ENCODE results near the gene PCBP3.
A peak's percentile ranks its signal among the peaks of the same experiment; 100 is the strongest.

Gene PCBP3

DNA sequence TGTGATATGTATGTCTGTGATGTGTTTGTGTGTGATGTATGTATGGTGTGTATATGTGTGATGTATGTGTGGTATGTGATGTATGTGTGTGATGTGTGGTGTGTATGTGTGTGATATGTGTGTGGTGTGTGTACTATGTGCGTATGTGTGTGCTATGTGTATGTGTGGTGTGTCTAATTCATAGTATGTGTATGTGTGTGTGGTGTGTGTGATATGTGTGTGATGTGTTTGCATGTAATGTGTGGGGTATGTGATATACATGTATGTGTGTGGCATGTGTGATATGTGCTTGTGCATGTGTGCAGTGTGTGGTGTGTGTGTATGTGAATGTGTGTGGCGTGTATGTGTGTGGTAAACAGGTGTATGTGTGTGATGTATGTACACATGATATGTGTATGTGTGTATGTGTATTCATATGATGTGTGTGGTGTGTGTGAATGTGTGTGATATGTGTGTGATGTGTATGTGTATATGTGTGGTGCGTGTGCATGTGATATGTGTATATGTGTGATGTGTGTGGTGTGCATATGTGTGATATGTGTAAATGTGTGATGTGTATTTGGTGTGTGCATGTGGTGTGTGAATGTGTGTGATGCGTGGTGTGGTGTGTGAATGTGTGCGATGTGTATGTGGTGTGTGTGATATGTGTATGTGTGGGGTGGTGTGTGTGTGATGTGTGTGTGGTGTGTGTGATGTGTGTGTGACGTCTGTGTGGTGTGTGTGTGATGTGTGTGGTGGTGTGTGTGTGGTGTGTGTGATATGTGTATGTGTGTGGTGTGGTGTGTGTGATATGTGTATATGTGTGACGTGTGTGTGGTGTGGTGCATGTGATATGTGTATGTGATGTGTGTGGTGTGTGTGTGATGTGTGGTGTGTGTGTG lies 8.0 kb upstream of the PCBP3 start:
- no peak for TF ChIP-seq ZNF274 (IDR thresholded peaks at IDR 0.05; ENCODE audit: low read depth, low read length)
- H3K4me3 ChIP-seq (ENCODE audit: low read length) = no peak overlapping the region

DNA sequence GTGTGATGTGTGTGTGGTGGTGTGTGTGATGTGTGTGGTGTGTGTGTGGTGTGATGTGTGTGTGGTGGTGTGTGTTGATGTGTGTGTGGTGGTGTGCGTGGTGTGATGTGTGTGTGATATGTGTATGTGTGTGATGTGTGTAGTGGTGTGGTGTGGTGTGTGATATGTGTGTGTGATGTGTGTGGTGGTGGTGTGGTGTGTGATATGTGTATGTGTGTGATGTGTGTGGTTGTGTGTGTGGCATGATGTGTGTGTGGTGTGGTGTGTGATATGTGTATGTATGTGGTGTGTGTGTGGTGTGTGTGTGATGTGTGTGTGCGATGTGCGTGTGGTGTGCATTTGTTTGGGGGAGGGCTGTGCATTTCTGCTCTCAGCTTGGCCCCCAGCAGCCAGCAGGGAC lies 7.1 kb upstream of the PCBP3 start:
- no peak overlapping the region for H3K4me3 ChIP-seq (ENCODE audit: low read length)
- TF ChIP-seq ZNF274 (IDR thresholded peaks at IDR 0.05; ENCODE audit: low read depth, low read length) = no peak

DNA sequence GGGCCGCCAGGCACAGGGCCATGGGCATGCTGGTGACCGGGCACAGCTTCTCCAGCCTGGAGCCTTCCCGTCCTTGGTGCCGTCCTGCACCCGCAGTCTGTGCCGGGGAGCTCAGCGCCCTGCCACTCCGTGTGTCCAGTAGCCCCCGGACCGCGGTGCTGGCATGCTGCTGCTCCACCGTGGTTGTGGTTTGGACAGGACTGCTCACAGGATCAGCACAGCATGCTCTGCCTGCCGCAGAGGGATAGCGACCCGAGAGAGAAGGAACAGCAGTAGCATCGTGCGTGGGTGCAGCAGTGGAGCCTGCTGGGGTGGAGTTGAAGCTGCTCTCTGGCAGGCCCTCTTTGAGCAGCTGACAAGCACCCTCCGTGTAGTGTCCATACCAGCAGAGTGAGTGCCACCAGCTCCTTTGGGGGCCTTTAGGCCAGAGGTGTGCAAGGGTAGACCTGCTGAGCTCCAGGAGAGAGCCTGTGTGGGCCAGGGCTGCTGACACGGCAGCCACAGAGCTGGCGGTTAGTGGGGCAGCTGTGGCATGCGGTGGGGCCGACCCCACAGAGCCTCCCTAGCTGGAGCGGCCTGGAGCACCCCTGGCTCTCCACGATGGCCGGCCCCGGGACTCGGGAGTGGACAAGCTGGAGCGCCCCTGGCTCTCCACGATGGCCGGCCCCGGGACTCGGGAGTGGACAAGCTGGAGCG lies 6.4 kb upstream of the PCBP3 start:
- no peak overlapping the region for H3K4me3 ChIP-seq (ENCODE audit: low read length)
- no peak for TF ChIP-seq ZNF274 (IDR thresholded peaks at IDR 0.05; ENCODE audit: low read depth, low read length)

DNA sequence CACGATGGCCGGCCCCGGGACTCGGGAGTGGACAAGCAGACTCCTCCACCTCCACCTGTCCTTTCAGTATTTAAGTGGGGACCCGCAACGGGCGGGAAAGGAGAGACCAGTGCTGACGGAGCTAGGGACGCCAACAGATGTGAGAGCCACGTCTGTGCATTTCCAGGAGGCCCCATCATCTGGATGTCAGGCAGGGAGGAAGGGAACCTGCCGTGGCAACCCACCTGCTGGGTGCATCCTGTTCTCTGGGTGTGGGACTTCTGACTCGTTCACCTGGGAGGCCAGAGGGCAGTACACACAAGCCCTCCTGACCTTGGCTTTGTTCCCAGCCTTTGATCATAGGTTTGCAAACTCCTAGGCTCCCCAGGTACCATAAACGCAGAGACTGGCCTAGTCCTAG lies 5.6 kb upstream of the PCBP3 start:
- TF ChIP-seq ZNF274 (IDR thresholded peaks at IDR 0.05; ENCODE audit: low read depth, low read length) = no peak

DNA sequence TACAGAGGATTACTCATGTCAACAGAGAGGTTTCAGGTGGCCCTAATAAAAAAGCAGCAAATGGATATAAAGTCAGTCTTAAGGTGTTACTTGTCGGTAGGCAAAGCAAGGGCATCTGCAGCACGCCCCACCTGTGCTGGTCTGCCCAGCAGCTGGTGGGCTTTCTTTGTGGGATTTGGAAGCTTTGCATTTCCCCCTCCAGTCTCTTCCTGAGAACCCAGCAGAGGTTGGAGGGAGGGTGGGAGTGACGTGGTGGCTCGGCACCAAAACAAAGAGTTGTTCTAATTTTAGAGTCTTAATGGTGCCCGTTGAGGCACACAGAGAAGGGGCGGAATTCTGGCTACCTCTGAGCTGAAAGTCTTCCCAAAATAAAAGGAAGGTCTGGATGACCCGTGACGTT lies 4.8 kb upstream of the PCBP3 start:
- no peak overlapping the region for H3K4me3 ChIP-seq (ENCODE audit: low read length)
- no peak for TF ChIP-seq ZNF274 (IDR thresholded peaks at IDR 0.05; ENCODE audit: low read depth, low read length)

More for the DNA sequence above, 5.6 kb upstream of the PCBP3 start:
- no peak overlapping the region for H3K4me3 ChIP-seq (ENCODE audit: low read length)

DNA sequence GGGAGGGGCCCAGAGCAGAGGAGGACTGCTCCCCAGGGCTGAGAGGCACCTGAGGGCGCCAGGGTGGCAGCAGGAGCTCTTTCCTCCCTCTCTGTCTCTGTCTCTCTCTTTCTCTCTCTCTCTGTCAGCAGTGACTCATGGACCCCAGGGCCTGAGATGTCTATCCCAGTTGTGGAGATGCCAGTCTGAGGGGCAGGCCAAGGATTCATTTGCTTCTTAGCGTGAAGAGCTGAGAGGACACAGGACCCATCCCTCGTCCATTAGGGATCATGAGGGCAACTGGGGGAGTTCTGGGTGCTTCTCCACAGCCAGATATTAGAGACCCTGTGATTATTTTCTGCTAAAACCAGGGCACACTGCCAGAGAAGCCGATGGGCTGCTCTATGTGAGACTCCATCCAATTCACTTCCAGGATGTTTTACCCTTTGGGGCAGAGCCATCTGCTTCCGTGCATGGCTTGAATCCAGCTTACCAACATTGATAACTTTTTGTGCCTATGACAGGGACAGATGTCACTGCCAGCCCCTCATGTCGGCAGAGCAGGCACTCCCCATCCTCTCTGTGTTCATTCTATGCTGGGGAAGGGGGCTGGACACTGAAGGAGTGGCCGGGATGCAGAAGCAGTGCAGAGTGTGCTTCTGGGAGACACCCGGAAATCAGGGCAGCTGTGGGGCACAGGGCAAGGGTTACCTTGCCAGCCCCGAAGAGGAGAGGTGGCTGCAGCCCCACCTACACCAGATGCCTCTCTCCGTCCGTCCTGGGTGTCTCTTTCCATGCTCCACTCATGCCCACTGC lies 4.1 kb upstream of the PCBP3 start:
- no peak for TF ChIP-seq ZNF274 (IDR thresholded peaks at IDR 0.05; ENCODE audit: low read depth, low read length)
- H3K4me3 ChIP-seq (ENCODE audit: low read length) = no peak overlapping the region

DNA sequence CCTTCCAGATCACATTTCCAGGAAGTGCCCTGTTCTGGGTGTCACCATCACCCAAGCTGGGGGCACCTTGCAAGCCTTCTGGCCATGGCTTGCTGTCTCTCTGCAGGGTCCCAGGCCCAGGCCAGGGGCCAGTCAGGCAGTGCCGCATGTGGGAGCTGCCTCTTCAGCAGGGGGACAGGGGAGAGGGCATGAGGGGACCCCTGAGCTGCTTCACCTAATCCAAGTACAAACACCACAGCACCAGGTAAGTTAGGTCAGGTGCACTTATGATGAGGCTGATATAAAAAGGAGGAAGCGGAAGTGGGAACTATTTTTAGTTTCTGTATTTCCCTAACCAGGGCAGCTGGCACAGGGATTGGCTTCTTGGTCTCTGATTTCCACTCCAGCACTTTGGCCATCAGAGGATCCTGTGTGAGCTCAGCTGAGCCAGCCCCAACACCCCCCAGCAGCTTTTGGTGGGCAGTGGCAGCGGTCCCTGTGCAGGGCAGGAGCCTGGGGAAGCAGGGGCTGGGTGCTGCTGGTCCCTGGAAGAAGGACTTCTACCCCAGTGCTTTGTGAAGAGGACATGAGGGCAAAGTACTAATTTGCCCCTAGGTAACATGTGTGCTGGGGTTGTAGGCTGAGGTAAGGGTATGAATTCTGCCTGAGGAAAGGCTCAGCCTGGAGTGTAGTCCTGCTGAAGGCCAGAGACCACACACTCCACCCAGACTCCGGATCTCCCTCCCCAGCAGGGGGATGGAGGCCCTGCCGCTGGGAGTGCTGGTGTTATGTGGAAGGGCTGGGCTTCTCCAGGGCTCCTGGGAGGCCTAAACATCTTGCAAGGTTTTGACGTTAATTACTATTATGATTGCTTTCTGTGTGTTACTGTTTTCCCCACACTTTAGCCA lies 3.3 kb upstream of the PCBP3 start:
- H3K4me3 ChIP-seq (ENCODE audit: low read length) = no peak overlapping the region
- TF ChIP-seq ZNF274 (IDR thresholded peaks at IDR 0.05; ENCODE audit: low read depth, low read length) = no peak

DNA sequence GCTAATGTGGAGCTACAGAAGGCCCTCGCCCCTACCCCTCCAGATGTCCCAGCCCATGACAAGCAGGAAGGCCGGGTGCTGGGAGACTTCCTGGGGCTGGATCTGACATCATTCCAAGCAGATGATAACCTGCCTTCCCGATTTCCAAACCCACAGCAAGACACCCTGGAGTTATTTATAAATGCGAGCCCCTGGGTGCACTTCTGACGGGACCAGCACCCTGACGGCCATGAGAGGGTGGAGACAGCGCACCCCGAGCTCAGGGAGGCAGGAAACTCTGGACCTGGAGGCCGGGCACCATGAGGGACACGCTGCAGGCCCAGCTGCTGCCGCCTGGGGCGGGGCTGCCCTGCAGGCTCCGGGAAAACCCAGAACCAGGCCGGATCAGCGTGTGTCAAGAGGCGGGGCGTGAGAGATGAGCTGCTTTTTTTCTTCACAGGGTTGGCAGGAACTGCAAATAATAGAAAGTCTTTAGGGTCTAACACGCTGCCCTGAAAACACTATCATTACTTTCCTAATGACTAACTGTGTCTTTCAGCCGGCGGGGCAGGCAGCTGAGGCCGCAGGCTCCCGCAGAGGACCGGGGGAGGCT lies 2.5 kb upstream of the PCBP3 start:
- no peak overlapping the region for H3K4me3 ChIP-seq (ENCODE audit: low read length)
- no peak for TF ChIP-seq ZNF274 (IDR thresholded peaks at IDR 0.05; ENCODE audit: low read depth, low read length)

DNA sequence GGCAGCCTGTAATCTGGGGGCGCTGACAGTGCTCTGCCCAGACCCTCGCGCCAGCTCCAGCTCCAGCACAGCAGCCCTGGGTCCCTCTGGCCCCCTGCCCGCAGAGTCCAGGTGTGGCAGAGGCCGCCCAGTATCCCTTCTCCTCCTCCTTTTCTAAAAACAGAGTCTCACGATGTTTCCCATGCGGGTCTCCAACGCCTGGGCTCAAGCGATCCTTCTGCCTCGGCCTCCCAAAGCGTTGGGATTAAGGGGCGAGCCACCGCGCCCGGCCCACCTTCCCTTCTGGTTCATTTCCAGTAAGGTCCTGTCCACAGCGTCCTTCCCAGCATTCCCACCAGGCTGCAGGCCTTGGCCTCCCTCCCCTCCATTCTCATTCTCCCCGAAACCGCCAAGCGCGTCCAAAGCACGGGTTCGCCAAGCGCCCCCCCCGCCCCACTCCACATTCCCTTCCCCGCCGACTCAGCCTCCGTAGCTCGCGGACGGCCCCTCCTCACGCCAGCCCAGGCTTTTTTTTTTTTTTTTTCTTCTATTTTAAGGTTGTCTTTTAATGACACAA lies 2.0 kb upstream of the PCBP3 start:
- no peak for TF ChIP-seq ZNF274 (IDR thresholded peaks at IDR 0.05; ENCODE audit: low read depth, low read length)
- H3K4me3 ChIP-seq (ENCODE audit: low read length) = no peak overlapping the region

DNA sequence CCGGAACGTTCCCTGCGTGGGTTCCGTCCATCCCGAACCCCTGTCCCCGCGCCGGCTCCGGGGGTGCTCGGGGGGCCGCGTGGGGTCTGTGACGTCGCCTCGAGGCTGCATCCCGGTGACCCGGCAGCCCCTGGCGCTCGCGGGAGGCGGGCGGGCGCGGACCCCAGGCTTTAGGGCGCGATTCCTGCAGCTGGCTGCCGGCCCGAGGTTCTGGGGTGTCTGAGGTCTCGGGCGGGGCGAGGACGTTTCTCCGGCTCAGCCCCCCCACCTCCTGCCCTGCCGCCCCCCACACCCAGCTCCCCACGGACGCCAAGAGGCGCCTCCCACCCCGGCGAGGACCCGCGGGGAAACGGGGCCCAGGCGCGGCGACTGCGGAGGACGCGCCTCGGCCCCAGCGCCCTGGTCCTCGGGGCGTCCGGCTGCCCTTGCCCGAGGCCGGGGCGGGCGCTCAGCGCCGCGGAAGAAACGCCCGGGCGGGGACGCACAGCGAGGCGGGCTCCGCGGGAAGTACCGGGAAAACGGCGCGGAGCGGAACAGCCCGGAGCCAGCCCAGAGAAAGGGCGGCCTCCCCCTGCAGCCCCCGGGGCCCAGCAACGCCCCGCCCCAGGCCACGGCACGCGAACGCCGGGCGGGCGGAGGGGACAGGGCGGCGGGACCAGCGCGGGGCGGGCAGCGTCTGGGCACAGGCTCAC lies 1.3 kb upstream of the PCBP3 start:
- no peak for TF ChIP-seq ZNF274 (IDR thresholded peaks at IDR 0.05; ENCODE audit: low read depth, low read length)
- no peak overlapping the region for H3K4me3 ChIP-seq (ENCODE audit: low read length)

DNA sequence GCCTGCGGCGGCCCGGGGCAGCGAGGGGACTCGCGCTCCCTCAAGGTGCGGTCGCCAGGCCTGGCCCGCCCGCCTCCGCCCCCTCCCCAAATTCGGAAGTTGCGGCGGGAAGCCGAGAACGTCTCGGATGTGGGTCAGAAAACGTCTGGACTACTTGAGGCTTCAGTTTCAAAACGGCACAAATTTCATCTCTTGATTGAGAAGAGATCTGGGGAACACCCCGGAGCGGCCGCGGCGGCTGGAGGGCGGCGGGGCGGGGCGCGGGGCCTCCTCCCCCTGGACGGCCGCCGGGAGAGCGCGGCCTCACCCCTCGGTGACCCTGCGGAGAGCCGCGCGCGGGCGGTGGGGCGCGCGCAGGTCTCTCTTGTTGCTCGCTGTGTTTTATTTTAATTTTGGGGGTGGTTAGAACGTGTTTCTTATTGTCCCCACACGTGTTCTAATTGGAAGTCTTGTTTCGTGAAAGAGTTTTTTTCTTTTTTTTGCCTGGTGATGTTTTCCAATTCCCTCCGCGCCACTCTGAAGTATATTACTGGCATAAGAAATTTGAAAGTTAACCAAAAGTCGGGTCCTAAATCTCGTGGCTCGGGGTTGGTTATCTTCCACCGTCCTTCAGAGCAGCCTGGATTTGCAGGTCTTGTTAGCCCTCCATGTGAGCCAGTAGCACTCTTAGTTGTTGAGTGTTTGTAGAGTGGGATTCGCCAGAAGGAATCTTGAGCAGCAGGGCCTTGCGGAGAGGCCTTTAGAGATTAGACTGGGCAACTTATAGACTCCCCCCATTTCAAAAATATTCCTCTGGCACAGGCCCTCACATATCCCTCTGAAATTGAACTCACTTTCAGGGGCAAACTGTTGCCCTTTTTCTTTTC lies 749 bp downstream of the PCBP3 start:
- H3K4me3 ChIP-seq (ENCODE audit: low read length) = peak overlapping the region; percentile 34; the same call in 1 of the 2 replicates
- TF ChIP-seq ZNF274 (IDR thresholded peaks at IDR 0.05; ENCODE audit: low read depth, low read length) = no peak

Data from GM08714 (cell line).